ENCODE measurements around the gene ZBTB45. TPM values are rescaled to one million over a fixed set of nuclear protein-coding genes. Genes with fewer than 3 reads are reported as not detected.

Gene ZBTB45
- total RNA-seq, 2 donors from 2014 or later, result 9.9 to 12.9 TPM

GRCh38 chr19:58551123-58551497, 31.5 kb upstream of the ZBTB45 start:
- H3K27ac ChIP-seq, result no peak overlapping the region
- ATAC-seq, result no peak
- no peak for TF ChIP-seq POLR2A (IDR thresholded peaks at IDR 0.05)
- no peak for TF ChIP-seq CTCF (IDR thresholded peaks at IDR 0.05)
- no peaks in the 10 kb centered on the region for H3K27me3 ChIP-seq
- peaks cover 34% of the 10 kb centered on the region for H3K4me1 ChIP-seq
- H3K36me3 ChIP-seq (replicated peaks in 1 of 2; ENCODE audit: insufficient read depth in 1 of 2, low read depth in 2 of 2), result peaks cover 12 to 43% of the 10 kb centered on the region in 2 donors
- H3K9me3 ChIP-seq, result no peaks in the 10 kb centered on the region
- intact Hi-C loops (cut with DNase I), result no loop called here
- DNase-seq, result no peak
- H3K4me3 ChIP-seq, result no peak overlapping the region
- WGBS, 2 donors, result 22 to 57% methylated on average over 1 of the region's 1 CpG

- WGBS, 2 donors, result 83 to 85% methylated on average over 11 to 13 of the region's 13 CpGs
- DNase-seq, result no peak
- Histone ChIP-seq H3K4me3 (no peak overlapping the region), H3K27ac (no peak overlapping the region), H3K36me3 (replicated peaks in 1 of 2; ENCODE audit: insufficient read depth in 1 of 2, low read depth in 2 of 2) (peaks cover 12 to 43% of the 10 kb centered on the region in 2 donors), H3K9me3 (no peaks in the 10 kb centered on the region), H3K27me3 (no peaks in the 10 kb centered on the region), H3K4me1 (peaks cover 35% of the 10 kb centered on the region)
- no peak for ATAC-seq
- no peak for TF ChIP-seq POLR2A (IDR thresholded peaks at IDR 0.05)
- intact Hi-C loops (cut with DNase I), result no loop called here
Measured at GRCh38 chr19:58550362-58551122, 30.9 kb upstream of the ZBTB45 start.

GRCh38 chr19:58549664-58550361, 30.2 kb upstream of the ZBTB45 start:
- Histone ChIP-seq H3K27ac (no peak overlapping the region), H3K36me3 (replicated peaks in 1 of 2; ENCODE audit: insufficient read depth in 1 of 2, low read depth in 2 of 2) (peaks cover 12 to 43% of the 10 kb centered on the region in 2 donors), H3K4me3 (no peak overlapping the region), H3K4me1 (peaks cover 35% of the 10 kb centered on the region), H3K9me3 (no peaks in the 10 kb centered on the region), H3K27me3 (no peaks in the 10 kb centered on the region)
- no peak for ATAC-seq
- no peak for DNase-seq
- TF ChIP-seq CTCF (IDR thresholded peaks at IDR 0.05) (no peak), POLR2A (IDR thresholded peaks at IDR 0.05) (no peak)
- 91 to 92% methylated on average over 9 to 11 of the region's 11 CpGs for WGBS, 2 donors
- intact Hi-C loops (cut with DNase I), result no loop called here

GRCh38 chr19:58548859-58549663, 29.5 kb upstream of the ZBTB45 start:
- Histone ChIP-seq H3K27ac (no peak overlapping the region), H3K27me3 (no peaks in the 10 kb centered on the region), H3K4me3 (no peak overlapping the region), H3K9me3 (no peaks in the 10 kb centered on the region), H3K36me3 (replicated peaks in 1 of 2; ENCODE audit: insufficient read depth in 1 of 2, low read depth in 2 of 2) (peaks cover 12 to 43% of the 10 kb centered on the region in 2 donors), H3K4me1 (peaks cover 30% of the 10 kb centered on the region)
- DNase-seq, result peak in 1 of 4 donors; percentile 11
- TF ChIP-seq POLR2A (IDR thresholded peaks at IDR 0.05) (no peak), CTCF (IDR thresholded peaks at IDR 0.05) (no peak)
- ATAC-seq, result no peak
- intact Hi-C loops (cut with DNase I), result no loop called here
- 91 to 92% methylated on average over 12 to 20 of the region's 20 CpGs for WGBS, 2 donors
